Fibroblast of villous mesenchyme (primary cell): ENCODE results near the gene UBASH3B. TPM values are rescaled to one million over a fixed set of nuclear protein-coding genes. Genes with fewer than 3 reads are reported as not detected.

Experiments used
- DNase-seq: peaks from one replicate; pipeline ENCODE4 v3.0.0-alpha.2; 2010; ENCODE audit warnings: low read depth
- H3K4me3 ChIP-seq: 2 replicates; pipeline ENCODE4 v1.5.1; 2011; ENCODE audit warnings: low read depth, mild to moderate bottlenecking, low read length
- total RNA-seq: library from RNA; depleted of rRNA; stranded (reverse); fragments of >200 nt; gene quantifications from 2 replicates; pipeline ENCODE4 v1.2.3, GENCODE V29; 2012
- TF ChIP-seq, protein P1 (sequence below): IDR thresholded peaks from 2 replicates; pipeline ENCODE4 v1.5.1; 2012; ENCODE audit warnings: low read depth, mild to moderate bottlenecking, low read length; ENCODE audit not compliant: insufficient read depth

The UBASH3B gene
- total RNA-seq, 1 donor, result 30.7 TPM

GRCh38 chr11:122665861-122666260 is 10.3 kb downstream of the UBASH3B start:
- no peak overlapping the region for H3K4me3 ChIP-seq
- DNase-seq, result peak; percentile 41

DNA sequence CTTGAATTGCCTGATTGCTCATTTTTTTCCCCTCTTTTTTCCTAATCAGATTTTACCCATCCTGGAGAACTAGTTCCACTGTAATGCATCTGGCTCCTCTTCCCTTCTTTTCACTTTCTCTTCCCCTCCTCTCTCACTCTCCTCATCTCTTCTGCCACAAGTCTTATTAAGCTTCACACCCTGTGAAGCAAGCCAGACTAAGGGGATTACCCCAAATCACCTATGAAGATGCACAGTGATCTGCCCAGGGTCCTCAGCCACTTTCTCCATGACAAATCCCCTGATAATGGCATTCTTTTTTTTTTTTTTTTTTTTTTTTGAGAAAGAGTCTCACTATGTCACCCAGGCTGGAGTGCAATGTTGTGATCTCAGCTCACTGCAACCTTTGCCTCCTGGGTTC is 11.2 kb downstream of the UBASH3B start:
- H3K4me3 ChIP-seq, result no peak overlapping the region
- TF ChIP-seq, protein P1, sequence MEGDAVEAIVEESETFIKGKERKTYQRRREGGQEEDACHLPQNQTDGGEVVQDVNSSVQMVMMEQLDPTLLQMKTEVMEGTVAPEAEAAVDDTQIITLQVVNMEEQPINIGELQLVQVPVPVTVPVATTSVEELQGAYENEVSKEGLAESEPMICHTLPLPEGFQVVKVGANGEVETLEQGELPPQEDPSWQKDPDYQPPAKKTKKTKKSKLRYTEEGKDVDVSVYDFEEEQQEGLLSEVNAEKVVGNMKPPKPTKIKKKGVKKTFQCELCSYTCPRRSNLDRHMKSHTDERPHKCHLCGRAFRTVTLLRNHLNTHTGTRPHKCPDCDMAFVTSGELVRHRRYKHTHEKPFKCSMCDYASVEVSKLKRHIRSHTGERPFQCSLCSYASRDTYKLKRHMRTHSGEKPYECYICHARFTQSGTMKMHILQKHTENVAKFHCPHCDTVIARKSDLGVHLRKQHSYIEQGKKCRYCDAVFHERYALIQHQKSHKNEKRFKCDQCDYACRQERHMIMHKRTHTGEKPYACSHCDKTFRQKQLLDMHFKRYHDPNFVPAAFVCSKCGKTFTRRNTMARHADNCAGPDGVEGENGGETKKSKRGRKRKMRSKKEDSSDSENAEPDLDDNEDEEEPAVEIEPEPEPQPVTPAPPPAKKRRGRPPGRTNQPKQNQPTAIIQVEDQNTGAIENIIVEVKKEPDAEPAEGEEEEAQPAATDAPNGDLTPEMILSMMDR, result no peak
- DNase-seq, result no peak

More at GRCh38 chr11:122665861-122666260, 10.3 kb downstream of the UBASH3B start:
- TF ChIP-seq, protein P1, result no peak

DNA sequence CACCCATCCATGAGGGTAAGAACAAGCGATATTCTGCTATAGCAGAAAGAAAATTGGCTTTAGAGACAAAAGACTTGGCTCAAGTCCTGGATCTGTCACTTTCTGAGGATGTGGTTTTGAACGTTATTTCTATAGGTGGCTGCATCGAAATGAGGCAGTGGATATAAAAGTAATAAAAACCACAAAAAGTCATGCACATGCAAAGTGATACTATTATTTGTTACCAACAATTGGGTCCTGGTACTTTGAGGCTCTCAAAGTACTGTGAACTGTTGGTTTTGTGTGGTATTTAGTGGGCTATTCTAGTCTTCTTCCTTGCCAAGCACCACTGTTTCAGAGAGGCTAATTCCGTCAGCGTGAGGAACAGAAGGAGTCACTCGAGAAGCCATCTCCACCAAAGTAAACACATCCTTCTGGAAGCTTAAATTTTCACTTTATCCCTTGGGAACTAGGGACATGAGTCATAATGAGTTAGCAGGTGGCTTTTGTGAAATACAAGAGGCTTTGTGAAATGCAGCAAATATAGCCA is 13.1 kb downstream of the UBASH3B start:
- TF ChIP-seq, protein P1, result no peak
- peak; percentile 66 for DNase-seq
- no peak overlapping the region for H3K4me3 ChIP-seq

GRCh38 chr11:122670131-122670530 is 14.6 kb downstream of the UBASH3B start:
- DNase-seq, result no peak
- TF ChIP-seq, protein P1, result no peak
- no peak overlapping the region for H3K4me3 ChIP-seq

GRCh38 chr11:122671400-122671891 is 15.9 kb downstream of the UBASH3B start:
- TF ChIP-seq, protein P1, result no peak
- no peak overlapping the region for H3K4me3 ChIP-seq
- DNase-seq, result peak; percentile 71

GRCh38 chr11:122672892-122673291 is 17.4 kb downstream of the UBASH3B start:
- no peak overlapping the region for H3K4me3 ChIP-seq
- DNase-seq, result no peak
- TF ChIP-seq, protein P1, result no peak

DNA sequence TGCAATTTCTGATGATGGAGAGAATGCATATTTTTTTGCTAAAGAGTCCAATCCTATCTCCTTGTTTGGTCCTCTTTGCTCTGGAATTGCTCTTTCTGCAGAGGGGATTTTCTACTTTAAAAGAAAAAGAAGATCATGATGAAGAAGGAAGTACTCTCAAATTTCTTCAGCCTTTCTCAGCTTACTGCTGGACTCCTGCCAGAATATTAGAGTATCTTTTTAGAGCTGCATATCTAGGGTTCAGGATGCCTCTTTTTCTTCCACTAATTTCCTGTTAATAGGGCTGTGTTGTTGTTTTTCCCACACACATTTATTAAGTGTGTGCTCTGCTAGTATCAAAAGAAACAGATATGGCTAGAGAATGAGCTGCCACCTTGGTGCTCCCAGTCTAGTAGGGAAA is 18.2 kb downstream of the UBASH3B start:
- no peak for DNase-seq
- TF ChIP-seq, protein P1, result no peak

More for the DNA sequence above, 18.2 kb downstream of the UBASH3B start:
- no peak overlapping the region for H3K4me3 ChIP-seq
